Glomerular endothelial cell (primary cell): ENCODE measurements around the gene LRSAM1. TPM values are rescaled to one million over a fixed set of nuclear protein-coding genes. Genes with fewer than 3 reads are reported as not detected.

Experiments
- DNase-seq: peaks from one replicate; pipeline ENCODE4 v3.0.0-alpha.2; 2011; ENCODE audit warnings: low read depth, low spot score; ENCODE audit errors: extremely low read depth
- total RNA-seq: library from RNA; depleted of rRNA; stranded (reverse); fragments of >200 nt; gene quantifications from 2 replicates; pipeline ENCODE4 v1.2.3, GENCODE V29; 2015

Gene LRSAM1
- total RNA-seq: 30.0 and 37.7 TPM in 2 replicates

GRCh38 chr9:127450830-127451607 lies at the start of gene LRSAM1, which contains the start of gene RPL12:
TSS of gene LRSAM1 (plus strand) at chr9:127451510. CDS start at chr9:127454528, 3,018 bp downstream.
TSS of gene RPL12 (minus strand) at chr9:127451406. CDS start at chr9:127451317, 89 bp downstream.
- peak; percentile 82 for DNase-seq

GRCh38 chr9:127402401-127403090 lies 48.8 kb upstream of the LRSAM1 start:
- DNase-seq: no peak

- DNase-seq: no peak
These were observed 47.7 kb upstream of the LRSAM1 start for GRCh38 chr9:127403507-127404192.

GRCh38 chr9:127404631-127405030 lies 46.7 kb upstream of the LRSAM1 start:
- DNase-seq: no peak

- no peak for DNase-seq
These were observed 45.8 kb upstream of the LRSAM1 start for GRCh38 chr9:127405344-127406125.

GRCh38 chr9:127406799-127407491 lies 44.4 kb upstream of the LRSAM1 start:
- DNase-seq: no peak

- DNase-seq: no peak
These were observed 43.8 kb upstream of the LRSAM1 start for GRCh38 chr9:127407492-127407843.

- no peak for DNase-seq
These were observed 40.2 kb upstream of the LRSAM1 start for GRCh38 chr9:127411122-127411521.

- no peak for DNase-seq
These were observed 36.2 kb upstream of the LRSAM1 start for GRCh38 chr9:127415141-127415540.

- DNase-seq: no peak
These were observed 35.7 kb upstream of the LRSAM1 start for GRCh38 chr9:127415657-127416056.

- no peak for DNase-seq
These were observed 33.9 kb upstream of the LRSAM1 start for GRCh38 chr9:127417131-127418036.

- DNase-seq: no peak
These were observed 33.3 kb upstream of the LRSAM1 start for GRCh38 chr9:127418037-127418471.

GRCh38 chr9:127419348-127419747 lies 32.0 kb upstream of the LRSAM1 start:
- no peak for DNase-seq

- DNase-seq: no peak
These were observed 30.3 kb upstream of the LRSAM1 start for GRCh38 chr9:127421057-127421456.

- no peak for DNase-seq
These were observed 29.1 kb upstream of the LRSAM1 start for GRCh38 chr9:127422133-127422782.

GRCh38 chr9:127422787-127423186 lies 28.5 kb upstream of the LRSAM1 start:
- no peak for DNase-seq

GRCh38 chr9:127423476-127423933 lies 27.8 kb upstream of the LRSAM1 start:
- DNase-seq: no peak

GRCh38 chr9:127423934-127424675 lies 27.2 kb upstream of the LRSAM1 start, which contains the start of gene ZNF79:
TSS of gene ZNF79 (plus strand) at chr9:127424382. CDS start at chr9:127424788, 406 bp downstream.
- DNase-seq: peak; percentile 75
